Uterus (tissue), 2 donors: ENCODE results near the gene SYTL3.

Experiments used
- POLR2A ChIP-seq, 2 donors: fragments of 450-650 bp; IDR thresholded peaks; one replicate each; pipeline ENCODE4 v1.6.1; 2016; ENCODE audit warnings: antibody characterized with exemption in 2 of 2, mild to moderate bottlenecking in 1 of 2, moderate library complexity in 1 of 2
- TF ChIP-seq, protein P1 (sequence below), 4 experiments: fragments of 200-600 bp in 2 of 4; fragments of 450-650 bp in 2 of 4; sonication (generic) in 2 of 4; IDR thresholded peaks; one replicate each; pipeline ENCODE4 v1.5.1; 2016 to 2019; ENCODE audit warnings: antibody characterized with exemption in 4 of 4, mild to moderate bottlenecking in 2 of 4, moderate library complexity in 1 of 4

DNA sequence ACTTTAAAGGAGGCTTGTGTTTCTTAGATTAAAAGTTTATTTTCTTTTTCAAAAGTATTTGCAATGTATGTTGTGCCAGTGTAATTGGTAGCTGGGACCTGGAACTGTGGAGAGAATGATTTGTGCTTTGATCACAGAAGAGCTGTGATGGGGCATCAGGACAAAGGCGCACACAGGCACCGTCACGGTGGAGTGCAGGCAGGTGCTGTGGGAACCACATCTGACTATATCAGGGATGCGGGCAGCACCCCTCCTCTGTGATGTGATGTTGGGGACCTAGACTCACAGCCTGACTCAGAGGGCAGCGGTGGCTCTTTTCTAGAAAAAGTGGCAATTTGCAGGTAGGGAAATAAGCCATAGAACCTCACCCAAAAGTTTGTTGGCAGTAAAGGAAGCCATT is 34.5 kb downstream of the SYTL3 start:
- TF ChIP-seq, protein P1, sequence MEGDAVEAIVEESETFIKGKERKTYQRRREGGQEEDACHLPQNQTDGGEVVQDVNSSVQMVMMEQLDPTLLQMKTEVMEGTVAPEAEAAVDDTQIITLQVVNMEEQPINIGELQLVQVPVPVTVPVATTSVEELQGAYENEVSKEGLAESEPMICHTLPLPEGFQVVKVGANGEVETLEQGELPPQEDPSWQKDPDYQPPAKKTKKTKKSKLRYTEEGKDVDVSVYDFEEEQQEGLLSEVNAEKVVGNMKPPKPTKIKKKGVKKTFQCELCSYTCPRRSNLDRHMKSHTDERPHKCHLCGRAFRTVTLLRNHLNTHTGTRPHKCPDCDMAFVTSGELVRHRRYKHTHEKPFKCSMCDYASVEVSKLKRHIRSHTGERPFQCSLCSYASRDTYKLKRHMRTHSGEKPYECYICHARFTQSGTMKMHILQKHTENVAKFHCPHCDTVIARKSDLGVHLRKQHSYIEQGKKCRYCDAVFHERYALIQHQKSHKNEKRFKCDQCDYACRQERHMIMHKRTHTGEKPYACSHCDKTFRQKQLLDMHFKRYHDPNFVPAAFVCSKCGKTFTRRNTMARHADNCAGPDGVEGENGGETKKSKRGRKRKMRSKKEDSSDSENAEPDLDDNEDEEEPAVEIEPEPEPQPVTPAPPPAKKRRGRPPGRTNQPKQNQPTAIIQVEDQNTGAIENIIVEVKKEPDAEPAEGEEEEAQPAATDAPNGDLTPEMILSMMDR (IDR thresholded peaks at IDR 0.05) = no peak
- TF ChIP-seq POLR2A (IDR thresholded peaks at IDR 0.05) = no peak
